ENCODE measurements around the gene TCF12.
"Not testable (repeated sequence)": the region's sequence is repeated elsewhere in the genome, so short reads cannot be mapped to it uniquely, and the experiment has no call there.

Gene TCF12

DNA sequence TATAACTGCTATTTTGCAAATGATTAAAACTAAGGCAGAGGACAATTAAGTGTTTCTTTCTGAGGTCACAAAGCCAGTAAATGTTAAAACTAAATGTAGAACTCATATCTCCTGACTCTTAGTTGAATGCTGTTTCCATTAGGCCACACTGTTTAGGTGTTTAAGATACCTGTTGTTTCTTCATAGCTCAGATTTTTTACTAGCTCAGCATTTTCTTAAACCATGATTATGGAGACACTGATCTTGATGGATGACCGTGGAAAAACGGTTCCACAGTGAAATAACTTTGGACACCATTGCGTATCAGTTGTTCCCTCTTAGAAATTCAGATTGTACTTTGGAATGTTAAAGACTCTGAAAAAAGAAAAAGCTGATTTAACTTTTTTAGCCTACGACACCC, 177.5 kb downstream of the TCF12 start:
- no peak for DNase-seq

- no peak for DNase-seq
Measured at GRCh38 chr15:57097246-57097645, 178.8 kb downstream of the TCF12 start.

DNA sequence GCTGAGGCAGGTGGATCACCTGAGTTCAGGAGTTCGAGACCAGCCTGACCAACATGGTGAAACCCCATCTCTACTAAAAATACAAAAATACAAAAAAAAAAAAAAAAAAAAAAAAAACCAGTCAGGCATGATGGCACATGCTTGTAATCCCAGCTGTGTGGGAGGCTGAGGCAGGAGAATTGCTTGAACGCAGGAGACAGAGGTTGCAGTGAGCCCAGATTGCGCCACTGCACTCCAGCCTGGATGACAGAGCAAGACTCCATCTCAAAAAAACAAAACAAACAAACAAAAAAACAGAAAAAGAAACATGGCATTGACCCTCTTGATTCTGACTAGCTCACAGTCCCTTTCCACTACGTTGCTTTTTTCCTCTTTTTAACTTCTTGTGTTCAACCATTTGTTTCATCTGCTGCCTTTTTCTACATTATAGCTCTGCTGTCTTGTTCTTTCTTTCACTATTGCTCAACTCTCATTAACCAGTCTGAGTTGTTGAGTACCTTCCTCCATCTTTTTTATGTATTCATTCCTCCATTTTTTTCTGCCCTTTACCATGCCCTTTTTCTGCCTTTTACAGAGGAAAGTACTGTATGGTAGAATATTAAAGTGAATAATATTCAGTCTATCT, 179.6 kb downstream of the TCF12 start:
- DNase-seq: not testable (repeated sequence)

DNA sequence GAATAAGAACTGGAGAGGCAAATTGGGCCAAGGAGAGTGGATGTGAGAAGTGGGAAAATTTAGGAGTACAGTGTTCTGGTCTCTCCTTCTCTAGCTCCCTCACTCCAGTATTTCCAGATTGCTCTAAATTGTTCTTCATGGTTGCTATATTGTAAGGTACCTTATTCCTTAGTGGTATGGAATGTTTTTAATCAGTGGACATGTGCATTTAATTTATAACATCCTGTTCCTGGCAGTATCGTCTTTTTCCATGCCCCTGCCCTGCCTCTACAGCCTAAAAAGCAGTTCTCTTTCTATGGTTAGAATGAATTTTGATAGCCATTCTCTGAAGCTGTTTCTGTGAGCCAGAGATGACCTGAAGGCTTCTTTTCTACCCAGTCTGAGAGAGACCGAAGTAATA, 180.5 kb downstream of the TCF12 start:
- DNase-seq: no peak

- no peak for DNase-seq
Measured at GRCh38 chr15:57100136-57100539, 181.7 kb downstream of the TCF12 start.

DNA sequence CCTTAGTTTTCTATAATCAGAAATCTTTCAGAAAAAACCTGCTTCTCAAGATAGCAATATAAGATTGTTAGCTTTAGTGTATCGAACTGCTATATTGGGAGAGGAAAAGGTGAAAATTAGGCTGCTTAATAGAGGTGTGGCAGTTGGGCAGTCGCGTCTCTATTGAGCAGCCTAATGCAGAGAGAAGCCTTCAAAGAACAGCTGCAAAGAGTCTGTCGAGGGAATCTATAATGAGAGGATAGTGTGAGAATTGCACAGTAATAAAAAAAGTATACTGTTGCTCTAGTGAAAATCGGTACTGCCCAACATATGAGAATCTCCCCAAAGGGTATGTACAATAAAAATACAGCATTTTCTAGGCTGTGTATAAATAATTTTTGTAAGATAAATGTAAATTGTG, 184.4 kb downstream of the TCF12 start:
- no peak for DNase-seq

DNA sequence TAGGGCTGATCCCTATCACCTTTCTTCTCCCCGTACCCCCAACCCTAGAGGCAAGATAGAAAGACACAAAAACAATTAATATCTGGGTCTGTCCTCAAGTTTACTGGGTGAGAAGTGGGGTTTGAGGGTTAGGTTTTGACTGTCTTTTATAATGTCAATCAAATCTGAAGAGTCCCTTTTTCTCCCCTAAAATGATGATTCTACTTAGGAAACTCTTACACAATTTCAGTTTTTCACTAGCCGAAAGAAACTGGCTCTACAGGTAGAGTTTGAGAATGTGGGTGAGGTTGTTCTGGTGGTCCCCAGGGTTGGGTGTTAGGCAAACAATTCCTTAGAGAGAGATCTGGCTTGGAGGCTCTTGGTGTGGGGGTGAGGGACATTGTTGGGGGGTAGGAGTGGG, 189.9 kb downstream of the TCF12 start:
- DNase-seq: no peak

- DNase-seq: no peak
Measured at GRCh38 chr15:57109005-57109404, 190.6 kb downstream of the TCF12 start.

DNA sequence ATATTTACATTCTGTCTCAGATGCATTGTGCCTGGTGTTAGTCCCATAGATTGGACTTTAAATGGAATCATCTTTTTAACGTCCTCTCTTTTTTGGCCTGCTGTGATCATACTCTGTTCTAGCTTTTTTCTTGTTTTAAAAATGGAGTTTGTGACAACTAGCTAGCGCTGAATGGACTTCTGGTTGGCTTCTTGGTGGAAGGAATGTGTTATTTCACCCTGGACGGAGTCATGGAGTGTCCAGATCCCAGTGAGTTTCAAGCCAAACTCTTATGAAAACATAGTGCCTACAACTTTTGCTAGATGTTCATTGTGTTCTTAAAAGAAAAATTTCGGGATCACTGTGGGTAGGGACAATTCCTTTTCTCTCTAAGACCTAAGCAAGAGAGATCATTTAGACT, 192.6 kb downstream of the TCF12 start:
- no peak for DNase-seq

DNA sequence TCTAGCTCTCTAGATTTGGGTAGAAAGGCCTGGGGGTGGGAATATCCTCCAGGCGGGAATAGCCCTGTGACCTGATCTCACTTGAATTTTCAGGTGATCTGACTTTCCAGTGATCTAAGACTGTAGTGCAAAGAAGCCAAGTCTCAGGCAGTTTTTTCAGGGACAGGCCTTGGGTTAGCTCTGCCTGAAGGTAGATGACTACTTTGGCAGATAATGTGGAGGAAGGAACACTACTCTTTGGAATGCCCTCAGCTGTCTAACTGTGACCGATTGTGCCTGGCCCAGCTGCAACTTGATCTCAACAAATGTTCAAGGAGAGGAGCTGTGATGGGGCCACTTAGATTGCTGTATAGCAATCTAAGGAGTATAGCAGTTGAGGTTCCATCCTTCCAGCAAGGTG, 193.7 kb downstream of the TCF12 start:
- DNase-seq: peak; percentile 56

GRCh38 chr15:57114070-57114469, 195.6 kb downstream of the TCF12 start:
- no peak for DNase-seq

DNA sequence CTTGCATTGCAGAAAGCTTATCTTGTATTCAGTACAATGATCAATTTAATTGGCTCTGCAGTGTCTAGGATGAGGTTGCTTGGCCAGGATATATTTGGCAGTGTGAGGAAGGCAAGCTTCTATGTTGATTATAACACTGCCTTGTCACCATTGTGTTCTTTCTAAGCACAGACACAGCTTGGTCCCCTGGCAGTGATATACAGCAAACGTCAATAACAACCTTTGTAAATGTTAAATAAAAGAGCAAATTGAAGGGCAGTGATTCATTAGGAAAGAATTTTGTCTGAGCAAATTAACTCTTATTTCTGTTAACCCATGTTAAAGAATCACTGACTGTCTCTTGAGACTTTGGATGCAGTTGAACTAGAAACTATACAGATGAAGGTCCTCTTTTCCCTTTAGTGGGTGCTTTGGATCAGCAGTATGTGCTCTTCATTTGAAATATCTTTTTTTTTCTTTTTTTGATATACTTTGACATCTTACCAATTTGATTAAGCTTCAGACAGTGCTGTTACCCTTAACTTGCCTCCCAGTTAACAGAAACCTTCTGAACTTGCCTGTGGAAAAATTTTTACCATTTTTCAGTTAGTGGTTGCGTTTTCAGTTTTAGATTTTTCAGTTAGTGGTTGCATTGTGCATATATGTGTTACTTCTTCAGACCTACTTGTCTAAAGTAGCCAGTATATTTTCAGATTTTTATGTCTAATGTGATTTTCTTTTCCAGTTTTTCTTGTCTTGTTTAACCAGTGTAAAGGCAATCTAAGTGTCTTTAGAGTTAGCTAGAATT, 199.8 kb downstream of the TCF12 start:
- DNase-seq: no peak

- no peak for DNase-seq
Measured at GRCh38 chr15:57122080-57122840, 203.8 kb downstream of the TCF12 start.

GRCh38 chr15:57124036-57124435, 205.6 kb downstream of the TCF12 start:
- no peak for DNase-seq

GRCh38 chr15:57129064-57129463, 210.6 kb downstream of the TCF12 start:
- DNase-seq: no peak

GRCh38 chr15:57130956-57131355, 212.5 kb downstream of the TCF12 start:
- no peak for DNase-seq

DNA sequence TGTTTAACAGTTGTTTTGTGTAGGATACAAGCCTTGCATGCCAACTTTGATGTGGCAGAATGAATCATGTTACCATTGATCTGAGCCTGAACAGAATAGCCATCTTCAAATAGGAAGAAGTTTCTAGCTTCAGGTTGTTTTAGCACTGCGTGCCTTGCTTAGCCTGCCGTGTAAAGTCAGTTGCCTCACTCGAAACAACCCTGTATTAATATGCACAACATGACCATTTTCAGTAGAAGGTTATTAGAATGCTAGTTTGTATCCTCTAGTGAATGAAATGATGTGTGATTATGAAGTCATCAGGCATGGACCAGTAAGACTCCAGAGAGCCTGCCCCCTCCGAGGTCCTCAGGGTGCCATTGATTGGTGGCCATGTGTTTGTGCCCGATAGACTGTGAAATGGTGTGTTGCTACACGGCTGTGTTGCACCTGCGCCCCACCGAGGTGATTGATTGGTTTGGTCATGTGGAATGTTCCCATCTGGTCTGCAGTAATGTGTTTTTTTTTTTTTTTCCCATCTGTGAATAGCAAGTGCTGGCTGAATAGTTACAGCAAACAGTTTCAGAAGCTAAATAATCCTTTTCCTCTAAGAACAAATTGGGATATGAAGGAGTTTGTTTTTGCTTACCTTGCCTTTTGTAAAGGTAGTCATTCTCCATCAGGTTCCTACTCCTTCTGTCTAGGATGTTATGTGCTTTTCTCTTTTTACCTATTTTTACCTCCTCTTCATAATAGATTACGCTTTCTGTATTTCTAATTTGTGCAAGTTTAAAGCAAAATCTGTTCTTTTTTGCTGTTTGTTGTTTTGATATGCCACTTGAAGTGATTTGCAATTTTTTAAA, 214.9 kb downstream of the TCF12 start:
- DNase-seq: peak; percentile 39

DNA sequence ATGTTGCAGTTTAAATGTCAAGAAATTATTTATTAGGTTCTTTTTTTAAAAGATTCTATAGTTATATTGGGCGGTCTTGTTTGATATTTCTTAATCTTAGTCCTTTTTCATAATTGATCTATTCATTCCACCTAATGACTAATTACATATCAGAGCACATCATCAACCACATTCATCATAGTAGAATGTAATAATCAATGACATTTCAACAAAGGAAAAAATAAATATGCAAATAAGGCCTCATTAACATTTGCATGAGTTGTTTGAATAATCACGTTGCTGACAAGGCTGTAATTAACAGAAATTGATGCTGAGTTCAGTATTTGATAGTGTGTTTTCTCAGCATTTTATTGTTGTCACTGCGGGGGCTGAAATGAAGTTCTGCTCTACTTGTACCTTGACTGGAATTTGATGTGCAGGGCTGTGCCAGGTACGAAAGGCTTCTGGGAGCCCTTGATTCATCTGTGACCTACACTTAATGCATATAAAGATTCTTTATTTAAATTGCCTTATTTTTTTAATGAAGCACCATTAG, 215.7 kb downstream of the TCF12 start:
- DNase-seq: no peak

GRCh38 chr15:57134851-57135250, 216.4 kb downstream of the TCF12 start:
- no peak for DNase-seq

DNA sequence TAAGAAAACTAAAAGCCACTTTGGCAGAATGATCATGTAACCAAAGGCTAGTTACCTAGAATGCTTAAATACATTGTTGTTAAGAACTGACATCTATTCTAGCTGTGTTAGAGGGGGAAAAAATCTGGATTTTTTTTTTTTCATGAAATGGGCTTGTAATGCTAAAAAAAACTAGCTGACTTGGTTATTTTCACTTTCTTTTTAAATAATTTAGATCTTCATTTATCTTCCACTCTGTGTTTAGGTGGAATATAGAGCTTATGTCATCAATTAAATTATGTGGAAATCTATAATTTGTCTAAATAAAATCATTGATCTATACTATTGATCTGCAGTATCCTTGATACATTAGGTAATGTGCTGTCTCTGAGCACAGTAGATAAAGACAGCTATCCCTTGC, 217.4 kb downstream of the TCF12 start:
- no peak for DNase-seq

- no peak for DNase-seq
Measured at GRCh38 chr15:57138349-57138788, 219.9 kb downstream of the TCF12 start.

GRCh38 chr15:57143511-57144078, 225.2 kb downstream of the TCF12 start:
- DNase-seq: no peak
